Measurements from ENCODE around the gene NDUFV1.

- TF ChIP-seq CTCF (conservative IDR thresholded peaks at IDR 0.05) (no peak), ZFX (IDR thresholded peaks at IDR 0.05) (no peak)
These were observed 10.7 kb downstream of the NDUFV1 start for GRCh38 chr11:67617243-67617953.
